ENCODE results near the gene DSTYK. TPM values are rescaled to one million over a fixed set of nuclear protein-coding genes. Genes with fewer than 3 reads are reported as not detected.

The DSTYK gene
- total RNA-seq, 1 donor from 2014 or later: 9.2 TPM

DNA sequence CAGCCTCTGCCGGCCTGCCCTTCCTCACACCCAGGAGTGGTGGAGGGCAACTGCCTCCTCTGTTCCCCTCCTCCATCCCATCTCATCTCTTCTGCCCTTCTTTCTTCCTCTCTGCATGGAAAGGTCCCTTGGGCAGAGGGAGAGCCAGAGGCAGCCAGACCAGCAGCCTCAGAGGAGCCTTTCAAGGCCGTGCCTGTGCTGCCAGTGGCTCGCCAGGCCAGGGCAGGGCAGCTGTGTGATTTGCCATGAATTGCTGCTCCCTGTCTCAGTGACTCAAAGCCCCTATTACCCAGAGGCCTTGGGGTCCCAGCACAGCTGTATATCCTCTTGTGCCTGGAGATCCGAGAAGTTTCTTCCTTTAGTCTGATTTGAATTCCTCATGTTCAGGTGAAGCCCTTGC, 38.1 kb upstream of the DSTYK start:
- no peak for DNase-seq
- Mint-ChIP-seq H3K9me3 (ENCODE audit: unreplicated experiment) (peaks cover 3% of the 10 kb centered on the region), H3K4me3 (ENCODE audit: unreplicated experiment) (peak overlapping the region; percentile 1), H3K27ac (ENCODE audit: unreplicated experiment) (no peak overlapping the region), H3K27me3 (ENCODE audit: unreplicated experiment) (no peaks in the 10 kb centered on the region), H3K36me3 (ENCODE audit: unreplicated experiment) (no peaks in the 10 kb centered on the region), H3K4me1 (ENCODE audit: low read depth, unreplicated experiment) (peaks cover 48% of the 10 kb centered on the region)
- TF ChIP-seq CTCF (IDR thresholded peaks at IDR 0.05; ENCODE audit: partially characterized antibody, unreplicated experiment): no peak

- no peaks in the 10 kb centered on the region for H3K27me3 Mint-ChIP-seq (ENCODE audit: unreplicated experiment)
- TF ChIP-seq CTCF (IDR thresholded peaks at IDR 0.05; ENCODE audit: partially characterized antibody, unreplicated experiment): no peak
- peaks cover 3% of the 10 kb centered on the region for H3K9me3 Mint-ChIP-seq (ENCODE audit: unreplicated experiment)
- peak overlapping the region; percentile 83 for H3K27ac Mint-ChIP-seq (ENCODE audit: unreplicated experiment)
- H3K4me1 Mint-ChIP-seq (ENCODE audit: low read depth, unreplicated experiment): peaks cover 48% of the 10 kb centered on the region
- H3K4me3 Mint-ChIP-seq (ENCODE audit: unreplicated experiment): peak overlapping the region; percentile 51
- DNase-seq: no peak
- H3K36me3 Mint-ChIP-seq (ENCODE audit: unreplicated experiment): no peaks in the 10 kb centered on the region
These were observed 37.5 kb upstream of the DSTYK start for GRCh38 chr1:205248793-205249601.

DNA sequence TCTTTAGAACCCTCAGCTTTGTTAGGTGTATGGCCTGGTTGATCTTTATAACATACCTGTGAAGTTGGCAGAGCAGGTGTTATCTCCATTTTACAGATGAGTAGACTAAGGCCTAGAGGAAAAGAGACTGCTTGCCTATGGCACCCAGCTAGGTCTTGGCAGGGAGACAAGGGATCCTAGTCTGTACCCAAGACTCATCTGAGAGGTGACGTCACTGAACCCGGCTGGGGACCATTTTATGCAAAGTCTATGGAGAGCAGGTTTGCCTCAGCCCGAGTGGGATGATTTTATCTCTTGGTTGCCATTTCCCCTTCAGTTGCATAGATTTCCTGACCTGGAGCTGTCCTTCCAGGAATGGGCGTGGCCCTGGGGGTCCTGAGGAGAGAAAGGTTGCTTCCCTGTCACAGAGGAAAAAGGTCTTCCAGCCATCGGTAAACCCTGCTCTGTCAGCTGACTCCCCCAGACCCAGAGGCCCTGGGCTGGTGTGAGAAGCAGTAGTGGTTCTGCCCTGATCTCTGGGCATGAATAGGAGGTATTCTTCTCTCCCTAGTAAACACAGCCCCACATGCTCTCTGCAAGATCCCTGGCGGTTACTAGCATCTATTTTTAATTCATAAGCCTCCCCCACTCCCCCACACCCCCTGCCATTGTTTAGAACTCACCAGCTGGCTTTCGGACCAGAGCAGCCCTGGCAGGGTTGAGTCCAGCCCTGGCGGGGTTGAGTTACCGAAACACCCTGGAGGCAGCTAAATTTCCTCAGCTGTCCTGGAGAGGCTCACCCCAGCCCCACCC, 35.8 kb upstream of the DSTYK start:
- Mint-ChIP-seq H3K27me3 (ENCODE audit: unreplicated experiment) (no peaks in the 10 kb centered on the region), H3K4me1 (ENCODE audit: low read depth, unreplicated experiment) (peaks cover 44% of the 10 kb centered on the region), H3K9me3 (ENCODE audit: unreplicated experiment) (peaks cover 3% of the 10 kb centered on the region), H3K4me3 (ENCODE audit: unreplicated experiment) (peak overlapping the region; percentile 53), H3K36me3 (ENCODE audit: unreplicated experiment) (peaks cover 4% of the 10 kb centered on the region), H3K27ac (ENCODE audit: unreplicated experiment) (peak overlapping the region; percentile 82)
- no peak for DNase-seq
- TF ChIP-seq CTCF (IDR thresholded peaks at IDR 0.05; ENCODE audit: partially characterized antibody, unreplicated experiment): no peak

GRCh38 chr1:205246351-205247119, 35.0 kb upstream of the DSTYK start:
- Mint-ChIP-seq H3K27me3 (ENCODE audit: unreplicated experiment) (no peaks in the 10 kb centered on the region), H3K36me3 (ENCODE audit: unreplicated experiment) (peaks cover 7% of the 10 kb centered on the region), H3K4me1 (ENCODE audit: low read depth, unreplicated experiment) (peaks cover 39% of the 10 kb centered on the region), H3K27ac (ENCODE audit: unreplicated experiment) (peak overlapping the region; percentile 82), H3K9me3 (ENCODE audit: unreplicated experiment) (peaks cover 3% of the 10 kb centered on the region), H3K4me3 (ENCODE audit: unreplicated experiment) (peak overlapping the region; percentile 53)
- no peak for TF ChIP-seq CTCF (IDR thresholded peaks at IDR 0.05; ENCODE audit: partially characterized antibody, unreplicated experiment)
- DNase-seq: no peak
